Measurements from ENCODE around the gene SLC12A2. TPM values are rescaled to one million over a fixed set of nuclear protein-coding genes. Genes with fewer than 3 reads are reported as not detected.

Gene SLC12A2
- total and polyA plus RNA-seq, 10 donors: 2.0 to 20.4 (median 16.0) TPM

GRCh38 chr5:128228008-128228407 is 144.4 kb downstream of the SLC12A2 start:
- WGBS, 5 donors: 56 to 74% (median 65%) methylated on average over 3 of the region's 3 CpGs
- no peak overlapping the region for H3K4me3 ChIP-seq
- H3K27ac ChIP-seq: no peak overlapping the region
- TF ChIP-seq POLR2A (IDR thresholded peaks at IDR 0.05) (no peak), POLR2AphosphoS5 (IDR thresholded peaks at IDR 0.05) (no peak), CTCF (IDR thresholded peaks at IDR 0.05 in 8 of 11, conservative IDR thresholded peaks at IDR 0.05 in 3 of 11) (no peak)
- DNase-seq: no peak
- peaks cover 0 to 6% (median 0%) of the 10 kb centered on the region in 8 donors for H3K9me3 ChIP-seq
- H3K4me1 ChIP-seq: no peaks in the 10 kb centered on the region
- no peaks in the 10 kb centered on the region for H3K36me3 ChIP-seq
- no peaks in the 10 kb centered on the region for H3K27me3 ChIP-seq (replicated peaks in 1 of 7)
- intact Hi-C loops (cut with DNase I; ENCODE audit: low total_unique reads): no loop called here

- H3K4me3 ChIP-seq: no peak overlapping the region
- intact Hi-C loops (cut with DNase I; ENCODE audit: low total_unique reads): no loop called here
- H3K36me3 ChIP-seq: no peaks in the 10 kb centered on the region
- DNase-seq: no peak
- no peaks in the 10 kb centered on the region for H3K27me3 ChIP-seq (replicated peaks in 1 of 7)
- no peaks in the 10 kb centered on the region for H3K4me1 ChIP-seq
- H3K9me3 ChIP-seq: peaks cover 0 to 6% (median 0%) of the 10 kb centered on the region in 8 donors
- no peak overlapping the region for H3K27ac ChIP-seq
- 68 to 81% (median 71%) methylated on average over 3 of the region's 3 CpGs for WGBS, 5 donors
- TF ChIP-seq CTCF (IDR thresholded peaks at IDR 0.05 in 8 of 11, conservative IDR thresholded peaks at IDR 0.05 in 3 of 11): no peak
These were observed 145.0 kb downstream of the SLC12A2 start for GRCh38 chr5:128228521-128228920.

GRCh38 chr5:128234928-128235641 is 151.5 kb downstream of the SLC12A2 start:
- Histone ChIP-seq H3K36me3 (no peaks in the 10 kb centered on the region), H3K9me3 (peaks cover 0 to 6% (median 0%) of the 10 kb centered on the region in 8 donors), H3K27me3 (replicated peaks in 1 of 7) (no peaks in the 10 kb centered on the region), H3K27ac (no peak overlapping the region), H3K4me1 (no peaks in the 10 kb centered on the region), H3K4me3 (no peak overlapping the region)
- intact Hi-C loops (cut with DNase I; ENCODE audit: low total_unique reads): no loop called here
- 80 to 98% (median 92%) methylated on average over 6 to 7 of the region's 7 CpGs for WGBS, 5 donors
- no peak for DNase-seq
- TF ChIP-seq POLR2AphosphoS5 (IDR thresholded peaks at IDR 0.05) (no peak), POLR2A (IDR thresholded peaks at IDR 0.05) (no peak), CTCF (IDR thresholded peaks at IDR 0.05 in 8 of 11, conservative IDR thresholded peaks at IDR 0.05 in 3 of 11) (no peak)

- 72 to 90% (median 86%) methylated on average over 7 of the region's 7 CpGs for WGBS, 5 donors
- intact Hi-C loops (cut with DNase I; ENCODE audit: low total_unique reads): no loop called here
These were observed 152.8 kb downstream of the SLC12A2 start for GRCh38 chr5:128236334-128236733.

More at GRCh38 chr5:128236334-128236733, 152.8 kb downstream of the SLC12A2 start:
- H3K36me3 ChIP-seq: no peaks in the 10 kb centered on the region
- TF ChIP-seq CTCF (IDR thresholded peaks at IDR 0.05 in 8 of 11, conservative IDR thresholded peaks at IDR 0.05 in 3 of 11) (no peak), POLR2A (IDR thresholded peaks at IDR 0.05) (no peak), POLR2AphosphoS5 (IDR thresholded peaks at IDR 0.05) (no peak)
- no peaks in the 10 kb centered on the region for H3K9me3 ChIP-seq
- H3K4me1 ChIP-seq: no peaks in the 10 kb centered on the region
- no peak for DNase-seq
- no peak overlapping the region for H3K27ac ChIP-seq
- H3K4me3 ChIP-seq: no peak overlapping the region
- no peaks in the 10 kb centered on the region for H3K27me3 ChIP-seq (replicated peaks in 1 of 7)
